Measurements from ENCODE around the gene EIPR1.

EIPR1 gene

GRCh38 chr2:3147651-3148530 is 229.7 kb downstream of the EIPR1 start:
- no peaks in the 10 kb centered on the region for H3K27me3 ChIP-seq (ENCODE audit: insufficient read depth, poor library complexity, severe bottlenecking)

DNA sequence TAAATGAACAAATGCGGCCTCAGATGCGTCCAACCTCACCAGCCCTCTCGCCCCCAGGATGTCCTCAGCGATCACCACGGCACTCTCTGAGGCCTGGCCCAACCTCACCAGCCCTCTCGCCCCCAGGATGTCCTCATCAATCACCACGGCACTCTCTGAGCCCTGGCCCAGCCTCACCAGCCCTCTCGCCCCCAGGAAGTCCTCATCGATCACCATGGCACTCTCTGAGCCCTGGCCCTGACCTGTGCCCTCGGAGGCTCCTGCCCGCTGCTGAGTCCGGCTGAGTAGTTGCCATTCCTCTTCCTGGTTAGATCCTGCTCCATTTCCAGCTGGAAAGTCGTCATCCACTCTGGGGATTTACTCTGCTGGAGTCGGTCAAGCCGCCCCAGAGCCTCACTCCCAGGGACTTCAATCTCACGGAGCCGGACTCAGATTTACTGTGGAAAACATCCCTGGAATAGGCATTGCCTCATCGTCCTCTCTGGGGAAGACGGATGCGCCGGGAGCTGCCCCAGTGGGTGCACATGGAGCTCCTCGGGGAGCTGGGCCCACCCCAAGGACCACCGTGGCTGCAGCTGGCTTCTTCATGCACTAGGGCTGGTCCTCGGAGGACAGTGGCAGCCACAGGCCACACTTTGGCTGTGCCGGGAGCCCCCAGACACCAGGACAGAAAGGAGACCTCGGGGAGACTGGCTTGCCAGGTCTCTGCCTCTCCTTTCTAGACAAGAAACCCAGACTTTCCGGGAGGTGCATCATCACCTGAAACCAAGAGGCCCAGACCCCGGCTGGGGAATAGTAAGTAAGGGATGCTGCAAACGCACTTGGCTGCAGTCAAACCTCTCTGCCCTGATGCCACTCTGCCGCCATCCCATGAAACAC is 230.6 kb downstream of the EIPR1 start:
- no peaks in the 10 kb centered on the region for H3K9me3 ChIP-seq (ENCODE audit: severe bottlenecking)
- H3K36me3 ChIP-seq (ENCODE audit: low read depth) = no peaks in the 10 kb centered on the region
- DNase-seq (ENCODE audit: low spot score) = no peak
- ATAC-seq (ENCODE audit: low read depth) = no peak
- TF ChIP-seq, protein P1, sequence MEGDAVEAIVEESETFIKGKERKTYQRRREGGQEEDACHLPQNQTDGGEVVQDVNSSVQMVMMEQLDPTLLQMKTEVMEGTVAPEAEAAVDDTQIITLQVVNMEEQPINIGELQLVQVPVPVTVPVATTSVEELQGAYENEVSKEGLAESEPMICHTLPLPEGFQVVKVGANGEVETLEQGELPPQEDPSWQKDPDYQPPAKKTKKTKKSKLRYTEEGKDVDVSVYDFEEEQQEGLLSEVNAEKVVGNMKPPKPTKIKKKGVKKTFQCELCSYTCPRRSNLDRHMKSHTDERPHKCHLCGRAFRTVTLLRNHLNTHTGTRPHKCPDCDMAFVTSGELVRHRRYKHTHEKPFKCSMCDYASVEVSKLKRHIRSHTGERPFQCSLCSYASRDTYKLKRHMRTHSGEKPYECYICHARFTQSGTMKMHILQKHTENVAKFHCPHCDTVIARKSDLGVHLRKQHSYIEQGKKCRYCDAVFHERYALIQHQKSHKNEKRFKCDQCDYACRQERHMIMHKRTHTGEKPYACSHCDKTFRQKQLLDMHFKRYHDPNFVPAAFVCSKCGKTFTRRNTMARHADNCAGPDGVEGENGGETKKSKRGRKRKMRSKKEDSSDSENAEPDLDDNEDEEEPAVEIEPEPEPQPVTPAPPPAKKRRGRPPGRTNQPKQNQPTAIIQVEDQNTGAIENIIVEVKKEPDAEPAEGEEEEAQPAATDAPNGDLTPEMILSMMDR (IDR thresholded peaks at IDR 0.05; ENCODE audit: poor library complexity, severe bottlenecking) = no peak
- H3K4me1 ChIP-seq (ENCODE audit: insufficient read depth, poor library complexity, severe bottlenecking) = no peaks in the 10 kb centered on the region
- H3K4me3 ChIP-seq (ENCODE audit: severe bottlenecking) = no peak overlapping the region
- no peaks in the 10 kb centered on the region for H3K27me3 ChIP-seq (ENCODE audit: insufficient read depth, poor library complexity, severe bottlenecking)
- no peak overlapping the region for H3K27ac ChIP-seq (ENCODE audit: poor library complexity, severe bottlenecking)

More at GRCh38 chr2:3147651-3148530, 229.7 kb downstream of the EIPR1 start:
- no peak overlapping the region for H3K27ac ChIP-seq (ENCODE audit: poor library complexity, severe bottlenecking)
- no peaks in the 10 kb centered on the region for H3K4me1 ChIP-seq (ENCODE audit: insufficient read depth, poor library complexity, severe bottlenecking)
- DNase-seq (ENCODE audit: low spot score) (no peak), ATAC-seq (ENCODE audit: low read depth) (no peak)
- no peaks in the 10 kb centered on the region for H3K9me3 ChIP-seq (ENCODE audit: severe bottlenecking)
- TF ChIP-seq, protein P1 (IDR thresholded peaks at IDR 0.05; ENCODE audit: poor library complexity, severe bottlenecking) = no peak
- no peak overlapping the region for H3K4me3 ChIP-seq (ENCODE audit: severe bottlenecking)
- no peaks in the 10 kb centered on the region for H3K36me3 ChIP-seq (ENCODE audit: low read depth)

- DNase-seq (ENCODE audit: low spot score) = no peak
- H3K4me1 ChIP-seq (ENCODE audit: insufficient read depth, poor library complexity, severe bottlenecking) = no peaks in the 10 kb centered on the region
- H3K4me3 ChIP-seq (ENCODE audit: severe bottlenecking) = no peak overlapping the region
- TF ChIP-seq, protein P1 (IDR thresholded peaks at IDR 0.05; ENCODE audit: poor library complexity, severe bottlenecking) = no peak
- no peaks in the 10 kb centered on the region for H3K27me3 ChIP-seq (ENCODE audit: insufficient read depth, poor library complexity, severe bottlenecking)
- no peak for ATAC-seq (ENCODE audit: low read depth)
- no peaks in the 10 kb centered on the region for H3K9me3 ChIP-seq (ENCODE audit: severe bottlenecking)
- no peaks in the 10 kb centered on the region for H3K36me3 ChIP-seq (ENCODE audit: low read depth)
- H3K27ac ChIP-seq (ENCODE audit: poor library complexity, severe bottlenecking) = no peak overlapping the region
Measured at GRCh38 chr2:3146175-3146574, 231.4 kb downstream of the EIPR1 start.

DNA sequence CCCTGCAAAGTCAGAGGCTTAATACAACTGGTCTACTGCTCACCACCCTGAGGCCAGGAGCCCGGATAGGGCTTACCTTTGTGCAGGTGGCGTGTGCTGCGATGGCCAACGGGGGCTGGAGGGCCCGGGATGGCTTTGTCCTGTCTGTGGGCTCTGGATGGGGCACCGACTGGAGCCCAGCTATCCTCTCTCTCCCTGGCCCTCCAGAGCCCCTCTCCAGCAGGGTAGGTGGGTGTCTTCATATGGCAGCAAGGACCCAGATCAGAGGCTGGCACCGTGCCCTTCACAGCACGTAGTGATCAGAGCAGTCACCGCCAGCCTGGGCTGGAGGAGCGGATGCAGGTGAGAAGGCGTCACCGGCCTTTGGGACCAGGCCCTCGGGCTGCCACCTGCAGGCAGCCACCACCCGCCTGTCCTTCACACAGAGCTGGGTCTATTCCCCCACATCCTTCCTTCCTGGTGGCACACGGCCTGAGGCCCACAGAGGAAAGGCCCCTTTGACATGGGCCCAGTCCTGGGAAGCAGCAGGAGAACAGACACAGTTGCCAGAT is 232.1 kb downstream of the EIPR1 start:
- Histone ChIP-seq H3K4me1 (ENCODE audit: insufficient read depth, poor library complexity, severe bottlenecking) (no peaks in the 10 kb centered on the region), H3K27me3 (ENCODE audit: insufficient read depth, poor library complexity, severe bottlenecking) (no peaks in the 10 kb centered on the region), H3K4me3 (ENCODE audit: severe bottlenecking) (no peak overlapping the region), H3K9me3 (ENCODE audit: severe bottlenecking) (no peaks in the 10 kb centered on the region), H3K27ac (ENCODE audit: poor library complexity, severe bottlenecking) (no peak overlapping the region), H3K36me3 (ENCODE audit: low read depth) (no peaks in the 10 kb centered on the region)
- TF ChIP-seq, protein P1 (IDR thresholded peaks at IDR 0.05; ENCODE audit: poor library complexity, severe bottlenecking) = no peak
- DNase-seq (ENCODE audit: low spot score) = no peak
- no peak for ATAC-seq (ENCODE audit: low read depth)

Data from RWPE2 (cell line).